K562 (cell line): ENCODE results near the gene COMMD8. TPM values are rescaled to one million over a fixed set of nuclear protein-coding genes. Genes with fewer than 3 reads are reported as not detected.
A peak's percentile ranks its signal among the peaks of the same experiment; 100 is the strongest.

ENCODE experiments used
- ATAC-seq: fragments of 200-7000 bp; cut with Tn5 transposase; 3 replicates; pipeline ENCODE4 v1.9.1; 2020; ENCODE audit warnings: moderate library complexity
- BruUV-seq: library from RNA; stranded (reverse); fragments of 400-500 nt; replicated peaks from 2 replicates; lab custom pipeline; 2021; lab: Mats Ljungman, UMichigan
- CTCF ChIA-PET: fragments of 300-600 bp; formaldehyde crosslinking; extraction: SDS; loops from one replicate; lab custom pipeline; 2021; ENCODE audit warnings: low intra/inter-chr PET ratio; lab: Yijun Ruan, JAX
- POLR2A ChIA-PET: fragments of 300-600, 350-650 bp; sonication (Branson Sonifier 250); formaldehyde crosslinking; extraction: SDS; loops from one replicate; lab custom pipeline; 2021; ENCODE audit warnings: antibody characterized with exemption, inconsistent platforms; lab: Yijun Ruan, JAX
- DNase-seq, 4 experiments: peaks; one replicate each; pipeline versions ENCODE4 v3.0.0 to v3.0.0-alpha.2; 2011 to 2018; ENCODE audit warnings: low spot score in 3 of 4, mixed read lengths in 3 of 4; ENCODE audit errors: extremely low read depth in 1 of 4
- FAIRE-seq: peaks from 2 replicates; lab custom pipeline; 2011; peaks lifted over from hg19 to GRCh38; lab: Jason Lieb, UNC
- H2AFZ ChIP-seq: 2 replicates; pipeline ENCODE4 v1.6.0; 2011; ENCODE audit warnings: low read depth, low read length, control low read depth, inconsistent platforms
- H3K27ac ChIP-seq: fragments of 200-600 bp; 3 replicates; pipeline ENCODE4 v1.8.0; 2011; ENCODE audit warnings: low read depth, mild to moderate bottlenecking, control low read depth, inconsistent platforms, low read length, moderate library complexity, mixed read lengths; ENCODE audit errors: extremely low read depth
- H3K27me3 ChIP-seq, 2 experiments: fragments of 300-600 bp in 1 of 2; 2 replicates in 1 of 2; 3 replicates in 1 of 2; pipeline versions ENCODE4 v1.6.0 to v1.8.0; 2011; ENCODE audit warnings: inconsistent platforms in 2 of 2, low read length in 2 of 2, mild to moderate bottlenecking in 1 of 2, mixed read lengths in 1 of 2, moderate library complexity in 1 of 2; ENCODE audit not compliant: control insufficient read depth in 2 of 2, insufficient read depth in 2 of 2
- H3K36me3 ChIP-seq: fragments of 300-600 bp; 3 replicates; pipeline ENCODE4 v1.8.0; 2011; ENCODE audit warnings: mild to moderate bottlenecking, low read length, inconsistent platforms; ENCODE audit not compliant: control insufficient read depth, insufficient read depth
- H3K4me1 ChIP-seq, 2 experiments: fragments of 200-600 bp in 1 of 2; replicated peaks in 1 of 2; 2 replicates in 1 of 2; 3 replicates in 1 of 2; pipeline versions ENCODE4 v1.5.1 to v1.8.0; 2011; ENCODE audit warnings: inconsistent platforms in 2 of 2, low read length in 2 of 2, mild to moderate bottlenecking in 1 of 2, mixed read lengths in 1 of 2, moderate library complexity in 1 of 2; ENCODE audit not compliant: control insufficient read depth in 2 of 2, insufficient read depth in 2 of 2
- H3K4me2 ChIP-seq: 2 replicates; pipeline ENCODE4 v1.6.1; 2011; ENCODE audit warnings: low read length, control low read depth, inconsistent platforms, mixed read lengths; ENCODE audit not compliant: insufficient read depth
- H3K4me3 ChIP-seq: fragments of 200-600 bp; sonication (generic), shearing (Covaris generic); 2 replicates; pipeline ENCODE4 v1.5.1; 2016; ENCODE audit warnings: control low read depth, inconsistent platforms
- H3K79me2 ChIP-seq: fragments of 200-600 bp; 3 replicates; pipeline ENCODE4 v1.8.0; 2011; ENCODE audit warnings: low read length, inconsistent platforms; ENCODE audit not compliant: control insufficient read depth, insufficient read depth
- H3K9ac ChIP-seq, 2 experiments: 2 replicates each; pipeline versions ENCODE4 v1.6.0 to v1.6.1; 2011; ENCODE audit warnings: low read depth in 2 of 2, low read length in 2 of 2, control low read depth in 1 of 2, inconsistent platforms in 1 of 2, mild to moderate bottlenecking in 1 of 2, mixed read lengths in 1 of 2; ENCODE audit not compliant: insufficient read depth in 1 of 2
- H3K9me1 ChIP-seq: one replicate; pipeline ENCODE4 v1.6.0; 2011; ENCODE audit warnings: inconsistent platforms, mild to moderate bottlenecking, low read length, moderate library complexity; ENCODE audit not compliant: control insufficient read depth, insufficient read depth
- H3K9me3 ChIP-seq: replicated peaks from 2 replicates; pipeline ENCODE4 v1.5.1; 2011; ENCODE audit warnings: low read depth, low read length, inconsistent platforms; ENCODE audit not compliant: control insufficient read depth, insufficient read depth
- H4K20me1 ChIP-seq: replicated peaks from 2 replicates; pipeline ENCODE4 v1.6.1; 2011; ENCODE audit warnings: low read length, inconsistent platforms, mixed read lengths; ENCODE audit not compliant: control insufficient read depth, insufficient read depth
- ATF7 ChIP-seq: fragments of 450-650 bp; IDR thresholded peaks from 2 replicates; pipeline ENCODE4 v1.7.1; 2014; ENCODE audit warnings: mild to moderate bottlenecking, moderate library complexity
- DMBX1 ChIP-seq: fragments of 250-450 bp; sonication (Bioruptor Pico); IDR thresholded peaks from 2 replicates; pipeline ENCODE4 v1.8.0; 2022; ENCODE audit warnings: inconsistent platforms, mild to moderate bottlenecking, moderate library complexity, borderline replicate concordance
- ERF ChIP-seq: fragments of 450-650 bp; formaldehyde crosslinking; IDR thresholded peaks from 2 replicates; pipeline ENCODE4 v1.4.0; 2020; ENCODE audit warnings: mild to moderate bottlenecking, mixed read lengths
- ETV1 ChIP-seq: fragments of 450-650 bp; conservative IDR thresholded peaks from 2 replicates; pipeline ENCODE4 v1.6.1; 2016; ENCODE audit warnings: missing genetic modification characterization, control low read depth, low read depth, missing compliant biosample characterization
- GMEB1 ChIP-seq: fragments of 250-450 bp; sonication (Bioruptor Pico); IDR thresholded peaks from 2 replicates; pipeline ENCODE4 v1.4.0; 2020; ENCODE audit warnings: mild to moderate bottlenecking
- MAZ ChIP-seq, 2 experiments: fragments of 450-650 bp in 1 of 2; sonication (generic) in 1 of 2; formaldehyde crosslinking; IDR thresholded peaks in 1 of 2; conservative IDR thresholded peaks in 1 of 2; 2 replicates each; pipeline versions ENCODE4 v1.4.0 to v1.5.0; 2020; ENCODE audit warnings: mild to moderate bottlenecking in 1 of 2, missing genetic modification reagents in 1 of 2
- MYNN ChIP-seq, 2 experiments: sonication (generic); formaldehyde crosslinking in 1 of 2; IDR thresholded peaks; 2 replicates each; pipeline versions ENCODE4 v1.5.0 to v1.6.1; 2016 to 2020; ENCODE audit warnings: antibody characterized with exemption in 1 of 2, missing genetic modification reagents in 1 of 2
- NR2C2 ChIP-seq, 2 experiments: fragments of 200-800 bp in 1 of 2; sonication (Bioruptor generic) in 1 of 2; sonication (generic) in 1 of 2; formaldehyde crosslinking in 1 of 2; IDR thresholded peaks; 2 replicates each; pipeline versions ENCODE4 v1.6.1 to v1.8.0; 2016 to 2022; ENCODE audit warnings: mild to moderate bottlenecking in 1 of 2, missing compliant biosample characterization in 1 of 2, missing genetic modification characterization in 1 of 2, missing genetic modification reagents in 1 of 2
- PHF8 ChIP-seq: fragments of 200-600 bp; sonication (generic); IDR thresholded peaks from 2 replicates; pipeline ENCODE4 v1.6.1; 2012; ENCODE audit warnings: mixed run types, mild to moderate bottlenecking, inconsistent platforms, low read length, moderate library complexity, borderline replicate concordance
- POLR2A ChIP-seq: fragments of 450-650 bp; conservative IDR thresholded peaks from 2 replicates; pipeline ENCODE4 v1.6.1; 2016
- POLR2G ChIP-seq: fragments of 200-400 bp; formaldehyde crosslinking; IDR thresholded peaks from 2 replicates; pipeline ENCODE4 v1.6.1; 2017; ENCODE audit warnings: low read depth, mild to moderate bottlenecking, antibody characterized with exemption, low read length, moderate library complexity
- PRPF4 ChIP-seq: fragments of 200-400 bp; formaldehyde crosslinking; IDR thresholded peaks from one replicate; pipeline ENCODE4 v1.6.1; 2017; ENCODE audit warnings: low read length, low read depth, mild to moderate bottlenecking; ENCODE audit not compliant: insufficient read depth, poor library complexity, severe bottlenecking
- RFX1 ChIP-seq: fragments of 450-650 bp; IDR thresholded peaks from 2 replicates; pipeline ENCODE4 v1.6.1; 2016; ENCODE audit warnings: mild to moderate bottlenecking, moderate library complexity
- ZBTB2 ChIP-seq: fragments of 450-650 bp; IDR thresholded peaks from 2 replicates; pipeline ENCODE4 v1.6.1; 2016; ENCODE audit warnings: antibody characterized with exemption
- WGBS: fragments of 100-300 bp; shearing (Covaris generic); methylation state at CpG from one replicate; pipeline ENCODE4 v1.1.6; 2016; ENCODE audit warnings: low coverage, mixed read lengths; ENCODE audit not compliant: insufficient coverage; ENCODE audit errors: missing lambda C conversion rate; 5-methylcytosine and 5-hydroxymethylcytosine counted together
- in situ Hi-C: fragments of 300-500 bp; cut with MboI; formaldehyde crosslinking; loops from 4 replicates; pipeline ENCODE4 v1.15.0; 2018; ENCODE audit warnings: inconsistent platforms, mixed read lengths
- intact Hi-C: fragments of 100-400 bp; cut with micrococcal nuclease; formaldehyde crosslinking; loops from 2 replicates; pipeline ENCODE4 v1.14.2; 2022
- polyA plus RNA-seq, 8 experiments: library from polyadenylated mRNA; depleted of rRNA in 4 of 8; stranded (reverse) in 5 of 8; unstranded in 3 of 8; fragments of >200 nt; fragmentation: Nextera tagmentation in 2 of 8; fragmentation: Illumina TruSeq in 1 of 8; extraction: Ambion mirVana in 2 of 8; extraction: Trizol in 1 of 8; gene quantifications; 2 replicates each; pipeline versions ENCODE4 v1.2.1 to v1.2.3, GENCODE V29; 2011 to 2014; ENCODE audit warnings: inconsistent platforms in 1 of 8, missing spikeins in 1 of 8
- total RNA-seq, 7 experiments: library from RNA; depleted of rRNA in 6 of 7; stranded (reverse); fragments of >200 nt in 6 of 7; fragmentation: Illumina TruSeq in 2 of 7; extraction: Trizol in 2 of 7; gene quantifications; 2 replicates each; pipeline versions ENCODE4 v1.2.1 to v1.2.3, GENCODE V29; 2011 to 2021; ENCODE audit warnings: low replicate concordance in 1 of 7
- TF ChIP-seq, protein P1 (sequence below): conservative IDR thresholded peaks from 2 replicates; pipeline ENCODE4 v1.6.1; 2011; ENCODE audit warnings: low read depth, mild to moderate bottlenecking, low read length; ENCODE audit not compliant: control insufficient read depth

The COMMD8 gene
- total and polyA plus RNA-seq, 9 of the 15 experiments (the other 6 are each of a cell fraction or from before 2014, with no cell fraction given): 7.6 to 41.0 (median 13.1) TPM

DNA sequence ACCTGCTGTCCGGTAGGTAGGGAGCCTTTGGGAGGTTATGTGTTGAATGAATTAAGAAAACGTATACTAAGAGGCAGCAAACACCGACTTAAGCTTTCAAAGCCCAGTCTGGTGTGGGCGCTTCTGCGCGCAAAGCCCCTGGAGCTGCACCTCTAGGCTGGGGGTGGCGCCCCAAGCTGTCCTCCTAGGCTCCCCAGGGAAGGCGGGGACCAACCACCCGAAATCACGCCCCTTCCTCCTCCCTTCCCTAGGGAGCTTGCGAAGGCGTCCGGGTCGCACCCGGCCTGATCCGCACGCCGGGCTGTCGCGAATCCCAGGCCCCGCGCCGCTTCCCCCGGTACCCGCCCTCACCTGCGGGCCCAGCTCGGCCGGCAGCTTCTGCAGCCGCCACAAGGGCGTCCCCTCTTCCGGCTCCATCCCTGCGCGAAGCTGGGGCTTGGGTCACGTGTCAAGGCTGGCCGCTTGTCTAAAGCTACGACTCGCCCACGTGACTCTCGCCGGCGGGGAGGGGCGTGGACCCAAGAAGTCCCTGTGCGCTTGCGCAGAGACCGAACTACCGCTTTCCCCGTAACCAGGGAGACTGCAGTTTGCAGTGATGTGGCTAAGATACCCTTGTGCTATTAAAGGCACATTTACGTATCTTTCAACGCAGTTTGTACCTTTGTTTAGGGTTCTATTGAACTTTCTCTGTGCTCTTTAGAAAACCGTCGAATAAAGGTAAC lies at the start of gene COMMD8 (continued):
- TF ChIP-seq PHF8 (peak; percentile 82), RFX1 (peak; percentile 96), NR2C2 (CRISPR knock-in tag; IDR thresholded peaks at IDR 0.05) (0 out of 2 replicates have a peak, but pooled peaks have one; percentile 25), NR2C2 (tag; IDR thresholded peaks at IDR 0.05) (no peak), ERF (CRISPR knock-in tag) (no peak), MAZ (CRISPR knock-in tag; conservative IDR thresholded peaks at IDR 0.05 in 1 of 2, IDR thresholded peaks at IDR 0.05 in 1 of 2) (peak; percentile 35 to 71; a peak in 3 of 4 replicates), POLR2A (peak; percentile 78), MYNN (IDR thresholded peaks at IDR 0.05) (peak; percentile 57; the same call in 1 of the 2 replicates), MYNN (CRISPR knock-in tag; IDR thresholded peaks at IDR 0.05) (no peak), ATF7 (peak; percentile 77), ETV1 (tag) (peak; percentile 77)

DNA sequence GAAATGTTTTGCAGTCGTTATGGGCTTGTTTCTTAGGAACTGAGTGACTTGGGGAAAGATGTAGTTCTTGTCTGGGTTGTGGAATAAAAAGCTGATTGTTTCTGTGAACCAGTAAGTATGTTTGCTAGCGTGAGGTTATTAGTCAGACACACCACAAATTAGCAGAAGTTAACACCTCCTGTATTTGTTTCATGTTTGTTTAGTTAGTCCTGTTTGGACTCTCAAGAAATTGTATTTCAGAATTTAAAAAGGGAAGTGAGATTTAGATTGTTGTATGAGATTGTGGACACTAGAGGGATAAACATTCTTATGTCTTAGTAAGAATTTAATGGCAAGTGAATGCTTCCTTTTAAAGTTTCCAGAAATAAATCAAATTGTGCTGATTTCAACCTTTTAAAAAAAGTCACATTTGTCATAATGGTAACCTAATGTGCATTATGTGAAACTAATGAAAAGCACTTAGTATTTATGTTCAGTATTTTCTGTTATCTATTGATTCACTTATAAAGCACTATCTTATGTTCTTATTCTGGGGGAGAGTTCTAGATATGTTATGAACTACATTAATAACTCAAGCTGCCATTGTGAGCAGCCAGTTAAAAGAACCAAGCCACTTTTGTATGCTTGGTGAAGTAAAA lies 47.1 kb upstream of the COMMD8 start:
- Histone ChIP-seq H3K9me1 (no peaks in the 10 kb centered on the region), H2AFZ (no peak overlapping the region), H3K9ac (no peak overlapping the region), H3K27ac (no peak overlapping the region), H3K4me2 (no peak overlapping the region), H3K9me3 (no peaks in the 10 kb centered on the region), H3K27me3 (no peaks in the 10 kb centered on the region), H4K20me1 (no peaks in the 10 kb centered on the region), H3K79me2 (no peaks in the 10 kb centered on the region), H3K36me3 (no peaks in the 10 kb centered on the region), H3K4me1 (no peaks in the 10 kb centered on the region), H3K4me3 (no peak overlapping the region)
- ChIA-PET POLR2A (no interaction called here), CTCF (no interaction called here)
- in situ Hi-C loops (no loop called here), intact Hi-C loops (no loop called here)
- BruUV-seq: no TSS peak
- 0% methylated on average over 2 of the region's 2 CpGs for whole genome bisulfite sequencing
- ATAC-seq (no peak), DNase-seq (no peak), FAIRE-seq (no peak)
- TF ChIP-seq DMBX1 (CRISPR knock-in tag) (no peak), POLR2G (no peak), POLR2A (no peak), ZBTB2 (no peak), GMEB1 (CRISPR knock-in tag) (no peak), PRPF4 (no peak)
- TF ChIP-seq, protein P1, sequence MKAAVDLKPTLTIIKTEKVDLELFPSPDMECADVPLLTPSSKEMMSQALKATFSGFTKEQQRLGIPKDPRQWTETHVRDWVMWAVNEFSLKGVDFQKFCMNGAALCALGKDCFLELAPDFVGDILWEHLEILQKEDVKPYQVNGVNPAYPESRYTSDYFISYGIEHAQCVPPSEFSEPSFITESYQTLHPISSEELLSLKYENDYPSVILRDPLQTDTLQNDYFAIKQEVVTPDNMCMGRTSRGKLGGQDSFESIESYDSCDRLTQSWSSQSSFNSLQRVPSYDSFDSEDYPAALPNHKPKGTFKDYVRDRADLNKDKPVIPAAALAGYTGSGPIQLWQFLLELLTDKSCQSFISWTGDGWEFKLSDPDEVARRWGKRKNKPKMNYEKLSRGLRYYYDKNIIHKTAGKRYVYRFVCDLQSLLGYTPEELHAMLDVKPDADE: no peak
